IMR-90 (cell line): ENCODE data around the gene EMSY. TPM values are rescaled to one million over a fixed set of nuclear protein-coding genes. Genes with fewer than 3 reads are reported as not detected.
A peak's percentile ranks its signal among the peaks of the same experiment; 100 is the strongest.

Source experiments
- ATAC-seq: fragments of 200-7000 bp; cut with Tn5 transposase; 2 replicates; pipeline ENCODE4 v1.9.1; 2020; ENCODE audit warnings: low read depth, mild to moderate bottlenecking, moderate library complexity
- BruUV-seq: library from RNA; stranded (reverse); fragments of 400-500 nt; replicated peaks from 2 replicates; lab custom pipeline; 2021; lab: Mats Ljungman, UMichigan
- CTCF ChIA-PET: fragments of 300-600 bp; formaldehyde crosslinking; extraction: SDS; loops from one replicate; lab custom pipeline; 2021; ENCODE audit warnings: antibody characterized with exemption; lab: Yijun Ruan, JAX
- POLR2A ChIA-PET: fragments of 300-600 bp; sonication (Branson Sonifier 250); formaldehyde crosslinking; loops from one replicate; lab custom pipeline; 2022; ENCODE audit warnings: antibody characterized with exemption; ENCODE audit not compliant: unreplicated experiment; lab: Charles Lee
- DNase-seq: peaks from one replicate; pipeline ENCODE4 v3.0.0; 2013
- H2AFZ ChIP-seq: replicated peaks from 2 replicates; pipeline ENCODE3; 2013; ENCODE audit warnings: low read length, mild to moderate bottlenecking; ENCODE audit not compliant: poor library complexity
- H2AK5ac ChIP-seq: 2 replicates; pipeline ENCODE4 v1.6.1; 2013; ENCODE audit warnings: low read depth, low read length, inconsistent platforms
- H2AK9ac ChIP-seq: replicated peaks from 2 replicates; pipeline ENCODE3; 2013; ENCODE audit warnings: mild to moderate bottlenecking, low read depth, low read length, moderate library complexity; ENCODE audit not compliant: poor library complexity
- H2BK120ac ChIP-seq: 2 replicates; pipeline ENCODE4 v1.6.1; 2013; ENCODE audit warnings: low read depth, low read length, inconsistent platforms
- H2BK15ac ChIP-seq: 3 replicates; pipeline ENCODE4 v1.6.1; 2013; ENCODE audit warnings: low read depth, low read length, inconsistent platforms
- H2BK20ac ChIP-seq: 2 replicates; pipeline ENCODE4 v1.6.1; 2013; ENCODE audit warnings: low read depth, mild to moderate bottlenecking, inconsistent platforms, low read length, moderate library complexity
- H2BK5ac ChIP-seq: 2 replicates; pipeline ENCODE4 v1.6.1; 2013; ENCODE audit warnings: mild to moderate bottlenecking, low read depth, low read length, inconsistent platforms; ENCODE audit not compliant: poor library complexity, severe bottlenecking
- H3K14ac ChIP-seq: replicated peaks from 2 replicates; pipeline ENCODE4 v1.6.1; 2013; ENCODE audit warnings: low read depth, low read length, inconsistent platforms
- H3K18ac ChIP-seq: 2 replicates; pipeline ENCODE4 v1.6.1; 2013; ENCODE audit warnings: low read depth, low read length, control low read depth
- H3K23ac ChIP-seq: 2 replicates; pipeline ENCODE4 v1.6.1; 2013; ENCODE audit warnings: low read depth, low read length, inconsistent platforms
- H3K27ac ChIP-seq: 2 replicates; pipeline ENCODE4 v1.5.1; 2013; ENCODE audit warnings: mild to moderate bottlenecking, control low read depth, low read length; ENCODE audit not compliant: insufficient read depth
- H3K27me3 ChIP-seq: 2 replicates; pipeline ENCODE4 v1.6.1; 2013; ENCODE audit warnings: low read length; ENCODE audit not compliant: control insufficient read depth, insufficient read depth
- H3K36me3 ChIP-seq: 2 replicates; pipeline ENCODE4 v1.6.1; 2013; ENCODE audit warnings: low read length, mixed read lengths; ENCODE audit not compliant: control insufficient read depth, insufficient read depth
- H3K4ac ChIP-seq: 2 replicates; pipeline ENCODE4 v1.6.1; 2013; ENCODE audit warnings: low read depth, low read length, inconsistent platforms
- H3K4me1 ChIP-seq: 2 replicates; pipeline ENCODE4 v1.6.1; 2013; ENCODE audit warnings: low read length, mixed read lengths; ENCODE audit not compliant: control insufficient read depth, insufficient read depth
- H3K4me2 ChIP-seq: 2 replicates; pipeline ENCODE4 v1.6.1; 2013; ENCODE audit warnings: low read depth, mild to moderate bottlenecking, control low read depth, low read length, moderate library complexity
- H3K4me3 ChIP-seq: 2 replicates; pipeline ENCODE4 v1.5.1; 2013; ENCODE audit warnings: low read depth, mild to moderate bottlenecking, control low read depth, low read length, moderate library complexity; ENCODE audit not compliant: insufficient read depth
- H3K56ac ChIP-seq: 2 replicates; pipeline ENCODE4 v1.6.1; 2013; ENCODE audit warnings: low read length, inconsistent platforms; ENCODE audit not compliant: insufficient read depth; ENCODE audit errors: extremely low read depth
- H3K79me1 ChIP-seq, 2 experiments: 2 replicates each; pipeline ENCODE4 v1.6.1; 2013; ENCODE audit warnings: low read length in 2 of 2, inconsistent platforms in 1 of 2, low read depth in 1 of 2
- H3K9ac ChIP-seq: 2 replicates; pipeline ENCODE4 v1.6.1; 2013; ENCODE audit warnings: low read depth, low read length, control low read depth
- H3K9me1 ChIP-seq: 2 replicates; pipeline ENCODE4 v1.6.1; 2013; ENCODE audit warnings: low read length, inconsistent platforms; ENCODE audit not compliant: insufficient read depth
- H3K9me3 ChIP-seq: 2 replicates; pipeline ENCODE4 v1.6.1; 2013; ENCODE audit warnings: low read length; ENCODE audit not compliant: control insufficient read depth, insufficient read depth
- H4K20me1 ChIP-seq: 2 replicates; pipeline ENCODE4 v1.6.1; 2013; ENCODE audit warnings: low read length, inconsistent platforms; ENCODE audit not compliant: insufficient read depth
- H4K5ac ChIP-seq: 2 replicates; pipeline ENCODE4 v1.6.1; 2013; ENCODE audit warnings: mild to moderate bottlenecking, low read depth, low read length, control low read depth
- H4K8ac ChIP-seq, 2 experiments: 2 replicates each; pipeline ENCODE4 v1.6.1; 2013; ENCODE audit warnings: low read depth in 2 of 2, low read length in 2 of 2, control low read depth in 1 of 2, inconsistent platforms in 1 of 2
- H4K91ac ChIP-seq: 2 replicates; pipeline ENCODE4 v1.6.1; 2013; ENCODE audit warnings: low read depth, low read length, inconsistent platforms; ENCODE audit not compliant: insufficient read depth
- BHLHE40 ChIP-seq: fragments of 150-350 bp; IDR thresholded peaks from 2 replicates; pipeline ENCODE4 v1.6.1; 2016; ENCODE audit warnings: mild to moderate bottlenecking, low read depth, low read length
- CEBPB ChIP-seq: IDR thresholded peaks from 2 replicates; pipeline ENCODE4 v1.6.1; 2012; ENCODE audit warnings: low read depth, low read length, improper control_type of control experiment
- FOS ChIP-seq: fragments of 150-350 bp; IDR thresholded peaks from 2 replicates; pipeline ENCODE4 v1.6.1; 2016; ENCODE audit warnings: low read depth, low read length
- MAFK ChIP-seq: IDR thresholded peaks from 2 replicates; pipeline ENCODE4 v1.6.1; 2012; ENCODE audit warnings: low read depth, low read length, improper control_type of control experiment
- RCOR1 ChIP-seq: IDR thresholded peaks from 2 replicates; pipeline ENCODE4 v1.6.1; 2012; ENCODE audit warnings: mild to moderate bottlenecking, low read length, improper control_type of control experiment; ENCODE audit not compliant: insufficient replicate concordance
- RFX5 ChIP-seq: IDR thresholded peaks from 2 replicates; pipeline ENCODE4 v1.8.0; 2012; ENCODE audit warnings: low read depth, mild to moderate bottlenecking, low read length, moderate library complexity
- WGBS, 2 experiments: methylation state at CpG; one replicate each; pipeline versions ENCODE4 v1.1.5 to v1.1.7; 2013; ENCODE audit warnings: missing lambda C conversion rate in 2 of 2; ENCODE audit not compliant: insufficient read length in 1 of 2; ENCODE audit errors: extremely low coverage in 2 of 2; 5-methylcytosine and 5-hydroxymethylcytosine counted together
- dilution Hi-C: fragments of 300-500 bp; cut with HindIII; formaldehyde crosslinking; loops from one replicate; pipeline ENCODE4 v1.14.3; 2018; ENCODE audit warnings: low sequenced_read_pairs; ENCODE audit not compliant: unreplicated experiment
- in situ Hi-C: fragments of 300-500 bp; cut with MboI; formaldehyde crosslinking; loops from 3 replicates; pipeline ENCODE4 v1.14.3; 2019; ENCODE audit warnings: low sequenced_read_pairs, inconsistent platforms, mixed read lengths
- intact Hi-C: fragments of 100-400 bp; cut with micrococcal nuclease; formaldehyde crosslinking; loops from 2 replicates; pipeline ENCODE4 v1.10.0; 2022
- polyA plus RNA-seq, 3 experiments: library from polyadenylated mRNA; depleted of rRNA; stranded (reverse); fragments of >200 nt; gene quantifications; 2 replicates each; pipeline ENCODE4 v1.2.3, GENCODE V29; 2012; ENCODE audit warnings: low replicate concordance in 1 of 3
- total RNA-seq: library from RNA; depleted of rRNA; stranded (reverse); fragments of >200 nt; gene quantifications from 2 replicates; pipeline ENCODE4 v1.2.3, GENCODE V29; 2012
- TF ChIP-seq, protein P1 (sequence below): fragments of 150-350 bp; IDR thresholded peaks from 2 replicates; pipeline ENCODE4 v1.6.1; 2016; ENCODE audit warnings: low read depth, mild to moderate bottlenecking, low read length, moderate library complexity, borderline replicate concordance

EMSY gene
- total and polyA plus RNA-seq, 2 of the 4 experiments (the other 2 are of a cell fraction) = 14.1 to 22.0 TPM

DNA sequence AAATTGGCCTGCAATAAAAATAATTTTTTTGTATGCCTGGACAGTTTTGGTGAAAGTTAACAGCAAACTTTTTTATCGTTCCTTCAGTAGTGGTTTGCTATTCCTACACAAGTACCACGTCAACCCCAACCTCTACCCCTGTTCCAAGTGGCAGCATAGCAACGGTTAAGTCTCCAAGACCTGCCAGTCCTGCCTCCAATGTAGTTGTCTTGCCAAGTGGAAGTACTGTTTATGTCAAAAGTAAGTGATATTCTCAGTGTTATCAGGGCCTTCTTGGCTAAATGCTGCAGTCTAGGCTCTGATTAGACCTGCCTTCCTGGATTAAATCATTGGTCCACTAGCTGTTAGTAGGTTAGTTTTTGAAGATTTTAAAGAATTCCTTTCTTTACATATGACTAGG, 15.0 kb downstream of the EMSY start:
- H2BK120ac ChIP-seq = no peak overlapping the region; the same call in 1 of the 2 replicates
- no peaks in the 10 kb centered on the region for H3K27me3 ChIP-seq
- intact Hi-C loops (no loop called here), in situ Hi-C loops (no loop called here), dilution Hi-C loops (no loop called here)
- H3K79me1 ChIP-seq = peaks cover 8 to 34% of the 10 kb centered on the region in 2 experiments; a peak in 3 of 4 replicates
- DNase-seq (no peak), ATAC-seq (no peak)
- WGBS, 2 experiments = no CpG with 5 or more reads among the region's 3 CpGs
- no peak overlapping the region for H2AK5ac ChIP-seq
- no peak overlapping the region for H2BK15ac ChIP-seq
- H4K20me1 ChIP-seq = peaks cover 6% of the 10 kb centered on the region; the same call in 1 of the 2 replicates
- no peak overlapping the region for H2AK9ac ChIP-seq
- no peak overlapping the region for H3K56ac ChIP-seq
- no peak overlapping the region for H3K4me2 ChIP-seq
- peak overlapping the region; percentile 7; the same call in 1 of the 2 replicates for H3K4ac ChIP-seq
- BruUV-seq = no TSS peak
- H3K27ac ChIP-seq = no peak overlapping the region
- TF ChIP-seq CEBPB = no peak
- no peak for TF ChIP-seq BHLHE40
- TF ChIP-seq RCOR1 = no peak
- no peak for TF ChIP-seq FOS
- TF ChIP-seq, protein P1, sequence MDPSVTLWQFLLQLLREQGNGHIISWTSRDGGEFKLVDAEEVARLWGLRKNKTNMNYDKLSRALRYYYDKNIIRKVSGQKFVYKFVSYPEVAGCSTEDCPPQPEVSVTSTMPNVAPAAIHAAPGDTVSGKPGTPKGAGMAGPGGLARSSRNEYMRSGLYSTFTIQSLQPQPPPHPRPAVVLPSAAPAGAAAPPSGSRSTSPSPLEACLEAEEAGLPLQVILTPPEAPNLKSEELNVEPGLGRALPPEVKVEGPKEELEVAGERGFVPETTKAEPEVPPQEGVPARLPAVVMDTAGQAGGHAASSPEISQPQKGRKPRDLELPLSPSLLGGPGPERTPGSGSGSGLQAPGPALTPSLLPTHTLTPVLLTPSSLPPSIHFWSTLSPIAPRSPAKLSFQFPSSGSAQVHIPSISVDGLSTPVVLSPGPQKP = no peak
- TF ChIP-seq MAFK = no peak
- no peak for TF ChIP-seq RFX5
- H3K9me1 ChIP-seq = peaks cover 9% of the 10 kb centered on the region
- ChIA-PET POLR2A (no interaction called here), CTCF (interaction anchor here (0.9 kb wide), 1 partner anchor 10 kb away, joined by 5 read pairs; no protein-coding TSS in a partner anchor)
- no peak overlapping the region for H4K91ac ChIP-seq
- no peak overlapping the region for H3K14ac ChIP-seq
- no peak overlapping the region for H4K8ac ChIP-seq
- H3K18ac ChIP-seq = no peak overlapping the region
- H3K9me3 ChIP-seq = no peaks in the 10 kb centered on the region
- H2BK5ac ChIP-seq = peak overlapping the region; percentile 0
- H2BK20ac ChIP-seq = no peak overlapping the region
- H3K4me3 ChIP-seq = no peak overlapping the region
- peaks cover 7% of the 10 kb centered on the region for H3K36me3 ChIP-seq
- H3K4me1 ChIP-seq = peaks cover 7% of the 10 kb centered on the region
- 0 out of 2 replicates have a peak overlapping the region, but pooled peaks have one; percentile 22 for H3K23ac ChIP-seq
- no peak overlapping the region for H3K9ac ChIP-seq
- H2AFZ ChIP-seq = no peak overlapping the region
- H4K5ac ChIP-seq = no peak overlapping the region
